Measurements from ENCODE around the gene PDCL3. TPM values are rescaled to one million over a fixed set of nuclear protein-coding genes. Genes with fewer than 3 reads are reported as not detected.

The PDCL3 gene
- total RNA-seq, 1 donor from 2014 or later = 25.3 TPM

DNA sequence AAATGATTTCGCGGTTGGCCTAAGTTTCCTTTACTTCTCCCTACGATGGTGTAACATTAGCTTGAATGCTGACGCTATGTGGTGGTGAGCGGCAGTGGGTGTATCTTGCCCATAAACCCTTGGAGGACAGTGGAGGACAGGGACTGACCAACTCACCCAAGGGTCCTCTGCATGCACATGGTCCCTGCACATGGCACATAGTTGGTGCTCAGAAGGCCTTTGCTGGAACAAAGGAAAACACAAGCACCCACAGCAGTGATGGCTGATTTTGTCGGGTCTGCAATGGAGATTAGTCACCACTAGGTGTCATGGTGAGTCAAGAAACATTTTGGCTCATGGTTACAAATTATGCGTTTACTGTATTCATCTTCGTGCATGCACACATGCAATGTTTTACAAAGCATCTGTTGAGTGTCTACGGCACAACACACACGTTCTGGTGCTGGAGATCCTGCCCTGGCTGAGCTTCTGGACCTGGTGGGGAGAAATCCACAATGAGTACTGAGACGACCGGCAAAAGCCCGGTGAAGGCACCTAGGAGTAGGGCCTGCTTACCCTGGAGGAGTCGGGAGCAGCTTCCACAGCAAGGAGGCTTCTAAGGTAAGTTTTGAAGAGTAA is 44.0 kb downstream of the PDCL3 start:
- peak; percentile 68 for FAIRE-seq

DNA sequence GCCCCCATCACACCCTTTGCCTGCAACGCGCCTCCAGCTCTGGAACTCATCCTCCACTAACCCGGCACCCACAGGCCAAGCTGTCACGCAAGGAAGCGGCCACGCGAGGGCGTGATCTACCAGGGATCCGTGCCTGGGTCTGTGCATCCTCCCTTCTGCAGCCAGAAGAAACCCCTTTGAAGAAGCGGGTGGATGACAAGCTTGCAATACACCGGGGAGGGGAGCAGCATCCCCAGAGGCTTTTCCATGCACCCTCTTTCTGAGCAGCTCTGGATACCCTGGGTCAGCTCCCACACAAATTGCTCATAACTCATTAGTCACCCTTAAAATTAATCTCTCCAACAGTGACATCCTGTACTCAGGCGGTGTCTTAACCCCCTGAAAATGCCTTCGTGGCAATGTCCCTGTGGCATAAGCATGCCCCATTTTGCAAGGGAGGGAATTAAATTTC is 47.6 kb downstream of the PDCL3 start:
- H3K36me3 ChIP-seq (ENCODE audit: control insufficient read depth, insufficient read depth, low read length) = no peaks in the 10 kb centered on the region
- FAIRE-seq (no peak), DNase-seq (ENCODE audit: low read depth) (peak; percentile 22)
- H3K27me3 ChIP-seq (ENCODE audit: control insufficient read depth, insufficient read depth, low read length) = no peaks in the 10 kb centered on the region
- H3K4me3 ChIP-seq (ENCODE audit: low read depth, low read length) = no peak overlapping the region
- TF ChIP-seq, protein P1, sequence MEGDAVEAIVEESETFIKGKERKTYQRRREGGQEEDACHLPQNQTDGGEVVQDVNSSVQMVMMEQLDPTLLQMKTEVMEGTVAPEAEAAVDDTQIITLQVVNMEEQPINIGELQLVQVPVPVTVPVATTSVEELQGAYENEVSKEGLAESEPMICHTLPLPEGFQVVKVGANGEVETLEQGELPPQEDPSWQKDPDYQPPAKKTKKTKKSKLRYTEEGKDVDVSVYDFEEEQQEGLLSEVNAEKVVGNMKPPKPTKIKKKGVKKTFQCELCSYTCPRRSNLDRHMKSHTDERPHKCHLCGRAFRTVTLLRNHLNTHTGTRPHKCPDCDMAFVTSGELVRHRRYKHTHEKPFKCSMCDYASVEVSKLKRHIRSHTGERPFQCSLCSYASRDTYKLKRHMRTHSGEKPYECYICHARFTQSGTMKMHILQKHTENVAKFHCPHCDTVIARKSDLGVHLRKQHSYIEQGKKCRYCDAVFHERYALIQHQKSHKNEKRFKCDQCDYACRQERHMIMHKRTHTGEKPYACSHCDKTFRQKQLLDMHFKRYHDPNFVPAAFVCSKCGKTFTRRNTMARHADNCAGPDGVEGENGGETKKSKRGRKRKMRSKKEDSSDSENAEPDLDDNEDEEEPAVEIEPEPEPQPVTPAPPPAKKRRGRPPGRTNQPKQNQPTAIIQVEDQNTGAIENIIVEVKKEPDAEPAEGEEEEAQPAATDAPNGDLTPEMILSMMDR (IDR thresholded peaks at IDR 0.05; ENCODE audit: insufficient read depth, low read length, severe bottlenecking) = peak; percentile 83

More for the DNA sequence above, 44.0 kb downstream of the PDCL3 start:
- TF ChIP-seq, protein P1 (IDR thresholded peaks at IDR 0.05; ENCODE audit: insufficient read depth, low read length, severe bottlenecking) = peak; percentile 63
- DNase-seq (ENCODE audit: low read depth) = peak; percentile 66
- Histone ChIP-seq H3K27me3 (ENCODE audit: control insufficient read depth, insufficient read depth, low read length) (no peaks in the 10 kb centered on the region), H3K36me3 (ENCODE audit: control insufficient read depth, insufficient read depth, low read length) (no peaks in the 10 kb centered on the region), H3K4me3 (ENCODE audit: low read depth, low read length) (no peak overlapping the region)

DNA sequence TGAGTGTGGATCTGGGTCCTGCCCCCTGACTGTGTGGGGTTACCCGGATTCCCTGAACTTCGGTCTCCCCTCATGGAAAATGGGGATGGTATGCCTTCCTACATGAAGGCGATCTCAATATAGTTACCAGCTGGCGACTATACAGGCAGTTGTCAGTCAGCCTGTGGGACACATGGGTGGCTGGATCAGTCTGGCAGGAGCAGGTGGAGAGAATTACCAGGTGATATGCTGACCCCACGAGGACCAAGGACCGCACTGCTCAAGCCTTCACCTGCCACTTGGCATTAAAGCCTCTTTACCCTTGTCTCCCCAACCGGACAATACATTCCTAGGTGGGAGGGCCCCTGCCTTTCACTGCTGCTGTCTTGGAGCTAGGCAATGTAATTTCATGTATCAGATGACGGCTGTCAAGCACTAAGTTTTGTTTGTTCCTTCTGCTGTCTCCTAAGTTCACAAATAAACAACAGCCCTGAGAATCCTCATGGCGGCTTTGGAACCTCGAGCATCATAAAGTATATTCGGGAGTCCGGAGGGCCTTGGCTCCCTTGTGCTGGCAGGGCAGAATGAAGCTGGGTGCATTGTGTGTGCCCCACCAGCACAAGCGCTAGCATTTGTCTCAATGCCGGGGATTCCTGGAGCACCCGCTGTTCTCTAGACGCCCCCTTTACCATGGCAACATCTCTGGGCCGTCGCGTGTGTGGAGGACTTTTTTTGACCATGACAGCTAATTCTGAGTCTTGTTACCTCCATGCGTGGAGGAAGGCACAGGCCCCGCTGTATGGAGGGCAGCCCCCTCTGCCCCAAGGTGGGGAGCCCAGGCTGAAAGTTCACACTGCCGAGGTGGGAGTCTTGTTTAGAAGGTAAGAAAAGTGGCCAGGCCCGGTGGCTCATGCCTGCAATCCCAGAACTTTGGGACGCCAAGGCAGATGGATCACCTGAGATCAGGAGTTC is 48.6 kb downstream of the PDCL3 start:
- FAIRE-seq (no peak), DNase-seq (ENCODE audit: low read depth) (no peak)
- no peaks in the 10 kb centered on the region for H3K36me3 ChIP-seq (ENCODE audit: control insufficient read depth, insufficient read depth, low read length)
- no peaks in the 10 kb centered on the region for H3K27me3 ChIP-seq (ENCODE audit: control insufficient read depth, insufficient read depth, low read length)
- TF ChIP-seq, protein P1 (IDR thresholded peaks at IDR 0.05; ENCODE audit: insufficient read depth, low read length, severe bottlenecking) = no peak
- no peak overlapping the region for H3K4me3 ChIP-seq (ENCODE audit: low read depth, low read length)

DNA sequence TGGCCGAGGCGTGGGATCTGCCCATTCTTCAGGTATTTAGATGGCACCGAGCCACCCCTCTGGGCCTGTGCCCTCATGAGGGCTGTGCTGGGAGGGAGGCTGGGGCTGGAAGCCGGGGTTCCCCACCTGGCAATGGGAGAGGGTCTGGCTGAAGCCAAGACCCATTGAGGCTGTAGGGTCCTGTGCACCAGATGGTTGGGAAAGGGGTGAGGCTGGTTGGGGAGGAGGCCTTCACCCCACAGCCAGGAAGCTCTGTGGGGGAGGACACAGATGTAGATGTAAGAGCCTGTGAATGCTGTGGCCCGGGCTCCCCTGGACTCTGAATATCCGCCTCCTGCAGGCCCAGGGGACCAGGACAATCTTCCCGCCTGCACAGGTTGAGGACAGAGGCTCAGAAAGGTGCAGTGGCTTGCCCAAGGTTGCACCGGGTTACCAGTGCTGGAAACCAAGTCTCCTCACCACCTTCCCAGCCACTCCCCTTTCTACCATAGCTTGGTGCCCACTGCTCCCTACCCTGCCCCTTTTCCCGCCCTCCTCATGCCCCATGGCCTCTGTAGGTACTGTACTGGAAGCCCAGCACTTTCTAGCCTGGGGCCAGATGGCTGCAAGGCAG is 49.7 kb downstream of the PDCL3 start:
- no peak overlapping the region for H3K4me3 ChIP-seq (ENCODE audit: low read depth, low read length)
- no peaks in the 10 kb centered on the region for H3K36me3 ChIP-seq (ENCODE audit: control insufficient read depth, insufficient read depth, low read length)
- no peak for FAIRE-seq
- DNase-seq (ENCODE audit: low read depth) = no peak
- TF ChIP-seq, protein P1 (IDR thresholded peaks at IDR 0.05; ENCODE audit: insufficient read depth, low read length, severe bottlenecking) = no peak
- no peaks in the 10 kb centered on the region for H3K27me3 ChIP-seq (ENCODE audit: control insufficient read depth, insufficient read depth, low read length)

DNA sequence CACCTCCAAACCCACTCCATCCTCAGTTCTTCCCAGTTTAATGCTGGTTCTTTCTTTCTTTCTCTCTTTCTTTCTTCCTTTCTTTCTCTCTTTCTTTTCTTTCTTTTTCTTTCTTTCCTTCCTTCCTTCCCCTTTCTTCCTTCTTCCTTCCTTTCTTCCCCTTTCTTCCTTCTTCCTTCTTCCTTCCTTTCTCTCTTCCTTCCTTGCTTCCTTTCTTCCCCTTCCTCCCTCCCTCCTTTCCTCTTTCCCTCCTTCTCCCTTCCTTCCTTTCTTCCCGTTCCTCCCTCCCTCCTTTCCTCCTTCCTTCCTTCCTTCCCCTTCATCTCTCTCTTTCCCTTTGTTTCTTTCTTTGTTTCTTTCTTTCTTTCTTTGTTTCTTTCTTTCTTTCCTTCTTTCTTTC is 50.9 kb downstream of the PDCL3 start:
- no peak for DNase-seq (ENCODE audit: low read depth)
- TF ChIP-seq, protein P1 (IDR thresholded peaks at IDR 0.05; ENCODE audit: insufficient read depth, low read length, severe bottlenecking) = no peak
- FAIRE-seq = no peak
- no peaks in the 10 kb centered on the region for H3K27me3 ChIP-seq (ENCODE audit: control insufficient read depth, insufficient read depth, low read length)
- H3K36me3 ChIP-seq (ENCODE audit: control insufficient read depth, insufficient read depth, low read length) = no peaks in the 10 kb centered on the region
- H3K4me3 ChIP-seq (ENCODE audit: low read depth, low read length) = no peak overlapping the region
